GM21723 (cell line): ENCODE data around the gene AP5B1.
A peak's percentile ranks its signal among the peaks of the same experiment; 100 is the strongest.

Experiments
- ATAC-seq: cut with Tn5 transposase; IDR thresholded peaks from one replicate; pipeline ENCODE4 v1.9.1; 2021; ENCODE audit warnings: mild to moderate bottlenecking, moderate library complexity; ENCODE audit not compliant: unreplicated experiment

Gene AP5B1

DNA sequence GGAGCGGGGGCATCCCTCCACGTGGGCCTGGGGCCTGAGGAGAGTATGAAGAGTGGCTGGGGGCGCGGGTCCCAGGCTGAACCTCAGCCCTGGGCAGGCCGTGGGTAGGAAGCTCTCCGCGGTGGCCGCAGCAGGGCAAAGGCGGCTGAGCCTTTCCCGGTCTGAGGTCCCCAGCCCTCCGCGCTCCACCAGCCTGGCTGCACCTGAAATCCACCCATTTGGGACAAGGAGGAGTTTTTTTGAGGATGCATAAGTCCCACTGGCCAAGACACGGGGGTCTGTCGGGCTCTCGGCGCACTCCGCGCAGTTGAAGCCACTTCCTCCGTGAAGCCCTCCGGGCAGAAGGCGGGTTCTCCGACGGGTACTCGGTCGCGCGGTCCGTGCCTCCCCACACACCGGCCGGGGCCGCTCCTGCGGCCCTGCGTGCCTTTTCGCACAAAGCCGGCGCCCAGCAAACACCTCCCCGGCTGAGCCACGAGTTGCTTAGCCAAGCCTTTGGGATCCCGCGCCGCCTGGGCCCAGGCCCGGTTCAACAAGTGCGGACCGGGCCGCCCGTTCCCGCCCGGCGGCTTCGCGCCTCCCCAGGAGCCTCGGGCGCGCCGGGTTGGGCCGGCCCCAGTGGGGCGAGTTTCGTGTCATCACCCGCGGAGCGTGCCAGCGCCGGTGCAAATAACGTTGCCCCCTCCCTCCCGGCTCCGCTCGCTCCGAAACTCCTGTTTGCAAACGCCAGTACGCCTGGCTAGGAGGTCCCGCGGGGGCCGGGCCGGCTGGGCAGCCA, 5.4 kb upstream of the AP5B1 start:
- no peak for ATAC-seq

DNA sequence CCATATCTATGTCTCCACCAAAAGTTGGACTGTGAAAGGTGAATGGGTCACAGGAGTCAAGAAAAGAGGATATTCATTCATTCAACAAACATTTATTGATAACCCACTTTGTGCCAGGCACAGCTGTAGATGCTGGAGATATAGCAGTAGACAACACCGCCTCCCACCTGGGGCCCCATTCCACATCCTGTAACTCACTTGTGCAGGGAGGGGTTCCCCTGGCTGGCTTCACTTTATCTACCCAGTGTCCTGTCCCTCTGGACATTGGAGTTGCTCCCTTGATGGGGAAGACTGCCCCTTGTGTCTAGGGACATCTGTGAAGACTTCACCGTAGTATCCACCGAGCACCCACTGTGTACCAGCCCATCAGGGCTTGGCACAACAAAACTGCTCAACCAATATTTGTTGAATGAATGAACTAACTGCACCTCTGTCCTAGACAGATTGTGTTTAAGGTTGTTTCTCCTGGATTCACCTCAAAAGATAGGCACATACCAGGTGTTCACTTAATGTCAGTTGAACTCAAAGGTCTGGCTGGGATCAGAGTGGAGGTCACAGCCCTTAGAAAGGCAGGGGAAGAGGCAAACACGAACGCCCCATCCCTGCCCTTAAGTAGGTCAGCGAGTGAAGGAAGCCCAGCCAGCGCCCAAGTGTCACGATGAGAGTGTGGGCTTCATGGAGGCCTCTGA, 4.7 kb upstream of the AP5B1 start:
- no peak for ATAC-seq

DNA sequence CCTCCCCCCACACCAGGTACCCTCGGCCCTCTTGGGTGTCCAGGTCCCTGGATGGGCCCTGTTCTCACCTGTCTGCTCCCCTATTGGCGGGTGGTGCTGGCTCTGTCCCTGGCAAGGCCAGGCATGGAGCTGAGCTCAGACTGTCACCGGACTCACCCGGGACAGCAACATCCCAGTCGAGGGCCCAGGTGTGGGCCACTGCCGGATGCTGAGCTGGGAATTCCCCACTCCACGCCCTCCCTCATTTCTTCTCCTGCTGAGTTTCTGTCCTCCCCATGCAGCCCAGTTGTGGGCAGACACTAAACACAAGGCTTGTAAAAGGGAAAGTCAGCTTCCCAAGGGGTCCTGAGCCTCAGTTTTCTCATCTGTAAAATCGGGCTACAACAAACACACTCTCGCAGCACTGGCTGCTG, 2.0 kb upstream of the AP5B1 start:
- no peak for ATAC-seq

DNA sequence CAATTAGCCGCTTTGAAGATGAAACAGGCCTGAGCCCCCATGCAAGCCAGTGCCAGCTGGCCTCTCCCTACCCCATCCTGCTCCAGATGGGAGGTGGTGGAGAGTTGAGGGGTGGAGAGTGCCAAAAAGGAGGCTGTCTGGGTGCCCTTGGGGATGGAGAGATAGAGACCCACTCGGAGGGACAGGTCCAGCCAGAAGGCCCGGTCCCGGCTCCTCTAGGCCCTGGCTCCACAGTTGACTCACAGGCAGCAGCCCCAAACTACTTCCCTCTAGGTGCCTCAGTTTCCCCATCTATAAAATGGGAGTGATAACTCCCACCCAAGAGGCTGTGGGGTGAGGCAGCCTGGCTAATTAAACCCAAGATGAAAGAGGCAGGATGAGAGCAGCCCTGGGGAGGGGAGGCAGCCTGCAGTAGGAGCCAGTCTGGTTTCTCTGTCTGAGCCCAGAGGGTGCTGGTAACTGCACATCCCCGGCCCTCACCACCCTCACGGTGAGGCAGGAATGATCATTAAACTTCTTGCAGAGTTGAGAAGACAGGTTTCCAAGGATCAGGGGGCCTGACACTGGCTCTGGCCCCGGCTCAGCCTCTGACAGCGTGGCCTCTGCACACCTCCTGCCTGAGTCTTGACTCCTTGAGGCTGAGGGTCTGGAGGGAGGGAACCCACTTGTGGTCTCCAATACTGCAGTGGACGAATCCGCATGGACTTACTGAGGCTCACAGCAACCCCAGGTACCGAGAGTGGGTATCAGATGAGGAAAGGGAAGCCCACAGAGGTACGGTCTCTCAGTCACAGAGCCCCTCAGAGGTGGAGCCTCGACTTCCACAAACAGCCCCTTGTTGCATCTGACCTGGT, 1.4 kb upstream of the AP5B1 start:
- no peak for ATAC-seq

DNA sequence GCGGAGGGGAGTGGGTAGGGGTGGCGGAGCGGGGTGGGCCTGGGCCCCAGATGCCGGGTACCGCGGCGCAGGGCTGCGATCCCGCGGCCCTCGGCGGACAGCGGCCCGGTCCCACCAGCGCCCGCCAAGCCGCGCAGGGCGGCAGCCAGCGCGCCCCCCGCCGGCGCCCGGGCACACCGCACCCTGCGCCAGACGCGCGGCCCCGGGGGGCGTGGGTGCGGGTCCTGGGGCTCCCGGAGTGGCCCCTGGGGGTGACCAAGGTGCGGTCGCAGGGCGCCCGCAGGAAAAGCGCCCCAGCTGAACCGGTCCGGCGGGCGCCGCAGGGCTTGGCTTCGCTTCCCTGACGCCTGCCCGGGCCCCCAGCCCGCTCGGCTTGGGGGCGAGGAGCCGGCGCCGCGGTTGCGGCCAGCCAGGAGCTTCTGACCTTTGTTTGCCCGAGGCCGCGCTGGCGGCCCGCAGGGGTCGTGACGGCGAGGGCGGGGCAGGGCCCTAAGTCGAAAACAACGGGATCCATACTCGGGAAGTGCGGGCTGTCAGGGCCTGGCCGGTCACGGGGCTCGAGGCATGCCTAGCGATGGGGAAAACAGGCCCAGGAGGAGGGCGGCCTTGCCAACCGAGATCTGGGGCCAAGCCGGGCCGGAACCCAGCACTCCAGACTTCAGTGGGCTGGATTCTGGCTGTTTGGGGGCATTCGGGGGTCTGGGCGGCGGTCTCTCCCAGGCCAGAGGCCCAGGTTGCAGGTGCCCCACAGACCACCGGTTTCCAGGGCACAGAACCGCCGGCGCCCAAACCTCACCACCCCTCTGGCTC, 581 bp upstream of the AP5B1 start:
- ATAC-seq = peak; percentile 28

DNA sequence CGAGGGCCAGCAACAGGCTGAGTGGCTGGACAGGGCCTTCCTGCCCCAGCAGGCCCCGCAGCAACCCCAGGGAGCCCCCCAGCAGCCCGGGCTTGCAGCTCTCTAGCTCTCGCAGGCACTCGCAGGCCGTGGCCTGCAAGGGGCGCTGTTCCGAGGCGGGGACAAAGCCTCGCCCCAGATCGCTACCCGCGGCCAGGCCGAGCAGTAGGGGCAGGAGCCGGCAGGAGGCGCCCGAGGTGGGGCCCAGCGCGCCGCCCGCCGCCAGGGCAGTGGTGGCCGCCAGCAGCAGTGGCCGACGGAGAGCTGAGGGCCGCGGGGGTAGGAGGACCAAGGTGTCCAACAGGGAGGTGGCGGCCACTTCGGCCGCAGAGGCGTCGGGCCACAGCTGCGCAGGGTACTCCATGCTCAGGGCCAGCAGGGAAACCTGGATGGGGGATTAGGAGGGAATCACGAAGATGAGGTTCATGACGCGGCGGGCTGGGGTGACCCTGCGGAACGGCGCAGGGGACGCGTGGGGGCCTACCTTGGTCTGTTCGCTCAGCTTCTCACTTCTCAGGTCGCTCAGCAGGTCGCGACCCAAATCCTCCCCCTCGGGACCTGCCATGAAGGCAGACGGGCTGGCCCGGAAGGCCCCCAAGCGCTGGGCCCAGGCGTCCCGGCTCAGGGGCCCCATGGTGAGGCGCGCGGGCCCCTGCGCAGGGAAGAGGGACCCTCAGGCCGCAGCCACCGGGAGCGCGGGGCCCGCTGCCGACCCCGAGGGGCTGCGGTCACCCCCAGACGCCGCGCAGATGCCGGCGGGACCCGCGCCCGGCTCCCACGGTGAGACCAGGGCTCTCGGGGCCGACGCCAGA, 632 bp downstream of the AP5B1 start:
- ATAC-seq = peak; percentile 60

DNA sequence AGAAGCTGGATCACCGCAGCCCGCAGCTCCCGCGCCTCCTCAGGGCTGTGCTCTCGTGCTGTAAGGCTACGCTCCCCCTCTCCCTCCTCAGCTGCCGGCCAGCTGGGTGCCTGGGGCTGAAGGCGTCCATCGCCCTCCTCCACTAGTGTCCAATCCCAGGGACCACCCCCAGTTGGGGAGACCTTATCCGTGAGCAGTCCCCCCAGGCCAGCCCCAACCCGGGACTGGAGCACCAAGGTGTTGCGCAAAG, 1.2 kb downstream of the AP5B1 start:
- no peak for ATAC-seq

DNA sequence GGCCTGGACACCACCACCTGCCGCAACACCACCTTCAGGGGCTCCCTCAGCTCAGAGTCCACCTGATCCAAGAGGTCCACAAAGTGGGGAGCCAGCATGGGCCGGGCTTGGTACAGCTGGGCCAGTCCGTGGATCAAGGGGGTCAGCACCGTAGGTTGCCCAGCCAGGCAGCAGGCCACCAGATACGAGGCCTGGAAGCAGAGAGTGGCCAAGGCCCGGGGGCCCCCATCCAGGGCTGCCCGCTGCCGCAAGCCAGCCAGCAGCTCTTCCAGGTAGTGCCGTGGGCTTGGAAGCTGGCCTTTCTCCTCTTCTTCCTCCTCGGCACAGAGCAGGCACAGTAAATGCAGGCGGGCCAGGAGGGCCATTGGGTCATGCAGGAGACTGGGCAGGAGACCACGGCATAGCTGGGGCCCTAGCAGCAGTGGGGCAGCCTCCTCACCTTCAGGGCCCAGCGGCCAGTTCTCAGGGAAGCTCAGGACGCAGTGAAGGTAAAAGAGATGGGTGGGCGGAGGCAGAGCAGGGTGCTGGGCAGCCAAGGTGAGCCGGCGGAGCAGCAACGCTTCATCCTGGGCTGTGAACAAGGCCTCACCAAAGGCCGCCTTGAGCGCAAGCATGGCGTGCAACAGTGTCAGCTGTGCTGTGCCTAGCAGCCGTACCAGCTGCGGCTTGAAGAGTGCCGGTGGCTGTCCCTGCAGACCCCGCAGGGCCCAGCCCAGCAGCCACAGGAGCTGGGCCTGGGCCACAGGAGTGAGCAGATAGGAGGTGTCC, 1.7 kb downstream of the AP5B1 start:
- no peak for ATAC-seq

DNA sequence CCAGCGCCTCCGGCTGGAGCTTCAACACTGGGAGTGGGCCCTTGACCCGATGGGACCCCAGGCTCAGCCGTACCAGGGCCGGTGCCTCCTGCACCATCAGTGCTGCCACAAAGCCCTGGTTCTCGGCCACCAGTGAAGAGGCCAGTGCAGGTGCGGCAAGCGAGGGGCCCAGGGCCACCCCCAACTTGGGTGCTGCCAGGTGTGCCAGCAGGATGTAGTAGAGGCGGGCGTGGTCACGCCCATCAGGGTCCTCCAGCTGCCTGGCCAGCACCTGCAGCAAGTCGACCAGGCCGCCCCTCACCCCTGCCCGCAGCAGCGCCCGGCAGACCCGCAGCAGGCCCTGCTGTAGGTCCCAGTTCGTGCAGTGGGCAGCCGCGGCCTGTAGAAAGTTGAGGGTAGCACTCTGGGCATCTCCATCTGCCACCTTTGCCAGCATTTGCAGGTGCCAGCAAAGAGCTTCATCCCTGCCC, 2.3 kb downstream of the AP5B1 start:
- no peak for ATAC-seq

DNA sequence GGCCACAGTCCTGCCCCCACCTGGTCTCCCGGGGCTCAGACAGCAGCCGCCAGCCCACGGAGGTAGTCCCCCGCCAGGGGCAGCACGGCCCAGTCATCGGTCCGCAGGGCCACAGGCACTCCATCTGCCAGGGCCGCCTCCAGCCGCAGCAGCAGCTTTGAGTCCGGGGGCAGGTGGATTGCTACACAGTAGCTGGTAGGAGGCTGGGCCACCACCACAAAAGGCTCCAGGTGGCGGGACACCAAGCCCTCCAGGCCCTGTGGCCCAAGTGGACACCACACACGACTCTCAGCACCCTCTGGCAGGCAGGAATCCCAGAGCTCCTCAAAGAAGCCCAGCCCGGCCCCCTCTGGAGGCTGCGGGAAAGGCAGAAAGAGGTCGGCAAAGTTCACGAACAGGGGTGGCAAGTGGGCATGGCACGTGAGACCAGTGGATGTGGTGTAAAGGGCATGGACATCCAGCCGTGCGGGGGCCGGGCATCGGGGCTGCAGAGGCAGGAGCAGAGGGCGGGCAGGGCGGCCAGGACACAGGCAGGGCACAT, 2.9 kb downstream of the AP5B1 start:
- no peak for ATAC-seq

DNA sequence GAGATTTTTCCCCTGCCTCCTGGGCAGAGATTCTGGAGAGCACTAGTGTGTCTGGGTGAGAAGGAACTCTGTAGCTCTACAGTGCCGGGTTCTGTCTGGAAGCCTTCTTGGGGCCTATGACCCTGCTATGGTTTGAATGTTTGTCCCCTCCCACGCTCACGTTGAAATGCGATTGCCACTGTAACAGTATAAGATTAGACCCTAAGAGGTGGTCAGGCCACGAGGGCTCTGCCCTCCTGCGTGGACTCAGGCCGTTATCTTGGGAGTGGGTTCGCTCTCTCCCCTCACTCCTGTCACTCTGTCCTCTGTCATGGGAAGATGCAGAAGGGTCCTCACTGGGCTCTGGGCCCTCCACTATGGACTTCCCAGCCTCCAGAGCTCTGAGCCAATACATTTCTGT, 3.5 kb downstream of the AP5B1 start:
- ATAC-seq = no peak

DNA sequence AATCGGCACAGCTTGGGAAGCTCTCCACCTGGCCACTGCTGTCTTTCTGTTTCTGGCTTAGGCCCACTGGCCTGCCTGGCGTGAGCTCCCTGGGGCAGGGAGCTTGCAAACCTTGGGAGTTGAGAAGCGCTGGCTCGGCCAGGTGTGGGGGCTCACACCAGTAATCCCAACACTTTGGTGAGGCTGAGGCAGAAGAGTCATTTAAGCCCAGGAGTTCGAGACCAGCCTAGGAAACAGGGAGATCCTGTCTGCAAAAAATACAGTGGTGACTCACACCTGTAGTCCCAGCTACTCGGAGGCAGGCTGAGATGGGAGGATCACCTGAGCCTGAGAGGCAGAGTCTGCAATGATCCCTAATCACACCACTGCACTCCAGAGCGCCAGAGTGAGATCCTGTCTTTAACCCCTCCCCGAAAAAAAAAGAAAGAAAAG, 4.0 kb downstream of the AP5B1 start:
- no peak for ATAC-seq

DNA sequence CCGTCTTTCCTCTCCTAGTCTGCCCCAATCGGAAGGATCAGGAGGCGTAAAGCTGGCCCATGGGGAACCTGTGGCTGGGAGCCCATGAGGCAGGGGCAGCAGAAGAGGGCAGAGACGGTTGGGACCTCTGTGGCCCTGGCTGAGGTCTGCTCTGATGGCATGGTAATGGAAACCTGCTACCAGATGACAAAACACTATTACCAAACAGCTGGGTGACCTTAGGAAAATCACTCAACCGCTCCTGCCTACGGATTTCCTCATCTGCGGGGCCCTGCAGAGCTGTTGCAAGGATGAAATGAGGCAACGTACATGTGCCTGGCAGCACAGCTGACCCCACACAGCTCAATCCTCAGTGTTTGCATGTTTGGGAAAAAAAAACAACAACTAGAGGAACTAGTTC, 4.6 kb downstream of the AP5B1 start:
- ATAC-seq = no peak

DNA sequence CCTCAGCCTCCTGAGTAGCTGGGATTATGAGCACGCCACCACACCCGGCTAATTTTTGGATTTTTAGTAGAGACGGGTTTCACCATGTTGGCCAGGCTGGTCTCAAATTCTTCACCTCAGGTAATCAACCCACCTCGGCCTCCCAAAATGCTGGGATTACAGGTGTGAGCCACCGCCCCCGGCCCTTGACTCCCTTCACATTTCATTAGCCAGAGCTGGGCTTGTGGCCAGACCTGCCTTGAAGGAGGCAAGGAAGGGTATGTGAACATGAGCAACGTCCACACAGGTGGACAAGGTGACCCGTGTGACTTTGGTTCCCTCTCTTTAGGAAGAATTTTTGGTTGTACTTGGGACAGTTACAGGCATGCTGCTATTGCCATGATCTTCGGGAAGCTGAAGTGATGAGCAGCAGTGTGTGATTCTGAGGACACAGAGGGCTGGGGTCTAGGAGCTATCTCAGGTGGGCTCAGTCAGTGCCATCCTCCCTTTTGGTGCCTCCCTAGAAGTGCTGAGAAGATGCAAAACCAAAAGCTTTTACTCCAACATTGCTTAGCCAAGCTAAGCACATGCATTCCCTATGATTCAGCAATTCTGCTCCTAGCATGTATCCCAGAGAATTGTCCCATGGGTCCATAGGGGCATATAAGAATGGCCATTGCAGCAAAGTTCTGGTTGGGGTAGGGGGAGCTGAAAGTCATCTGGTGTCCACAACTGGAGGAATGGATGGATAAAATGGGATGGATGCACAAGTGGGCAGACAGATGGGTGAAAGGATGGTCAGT, 6.1 kb downstream of the AP5B1 start:
- ATAC-seq = no peak

DNA sequence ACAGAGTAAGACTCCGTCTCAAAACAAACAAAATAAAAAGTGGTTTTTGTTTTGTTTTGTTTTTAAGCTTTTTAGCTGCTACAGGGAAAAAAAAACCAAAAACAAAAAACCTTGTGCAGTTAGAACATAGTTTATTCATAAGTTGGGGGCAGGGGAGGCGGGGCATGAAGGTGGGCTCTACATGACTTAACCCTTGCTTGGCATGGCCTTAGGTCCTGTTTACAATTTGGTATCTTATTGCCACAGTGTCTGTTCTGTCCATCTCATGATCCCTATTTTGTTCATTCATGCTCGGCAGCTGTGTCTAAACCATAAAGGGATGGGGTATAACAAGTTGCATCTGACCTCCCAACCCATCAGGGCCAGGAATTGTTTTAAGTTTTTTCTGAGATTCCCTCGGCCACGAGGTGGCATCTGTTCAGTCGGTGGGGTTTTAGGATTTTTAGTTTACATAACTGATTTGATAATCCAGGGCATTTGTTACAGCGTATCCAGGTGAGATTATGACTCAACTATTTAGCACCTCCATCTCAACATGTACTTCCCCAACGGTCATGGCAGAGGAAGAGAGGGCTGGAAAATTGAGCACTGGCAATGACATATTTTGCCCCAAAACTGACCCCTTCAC, 6.9 kb downstream of the AP5B1 start:
- ATAC-seq = no peak

DNA sequence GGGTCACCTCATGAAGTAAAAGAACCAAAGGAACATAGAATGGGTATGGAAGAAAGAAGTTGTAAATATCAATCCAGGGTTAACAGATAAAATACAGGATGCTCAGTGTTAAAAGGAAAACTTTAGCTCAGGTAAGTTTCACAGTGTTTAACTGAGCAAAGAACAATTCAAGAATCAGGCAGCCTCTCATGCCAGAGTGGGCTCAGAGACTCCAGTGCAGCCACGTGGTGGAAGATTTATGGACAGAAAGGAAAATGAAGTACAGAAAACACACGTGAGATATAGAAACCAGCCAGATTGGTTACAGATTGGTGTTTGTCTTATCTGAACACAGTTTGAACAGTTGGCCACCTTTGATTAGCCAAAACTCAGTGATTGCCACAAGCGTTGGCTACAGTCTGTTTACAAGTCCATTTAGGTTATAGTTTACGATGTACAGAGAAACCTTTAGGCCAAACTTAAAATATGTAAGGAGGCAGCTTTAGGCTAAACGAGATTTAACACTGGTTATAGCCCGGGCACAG, 9.1 kb downstream of the AP5B1 start:
- no peak for ATAC-seq

DNA sequence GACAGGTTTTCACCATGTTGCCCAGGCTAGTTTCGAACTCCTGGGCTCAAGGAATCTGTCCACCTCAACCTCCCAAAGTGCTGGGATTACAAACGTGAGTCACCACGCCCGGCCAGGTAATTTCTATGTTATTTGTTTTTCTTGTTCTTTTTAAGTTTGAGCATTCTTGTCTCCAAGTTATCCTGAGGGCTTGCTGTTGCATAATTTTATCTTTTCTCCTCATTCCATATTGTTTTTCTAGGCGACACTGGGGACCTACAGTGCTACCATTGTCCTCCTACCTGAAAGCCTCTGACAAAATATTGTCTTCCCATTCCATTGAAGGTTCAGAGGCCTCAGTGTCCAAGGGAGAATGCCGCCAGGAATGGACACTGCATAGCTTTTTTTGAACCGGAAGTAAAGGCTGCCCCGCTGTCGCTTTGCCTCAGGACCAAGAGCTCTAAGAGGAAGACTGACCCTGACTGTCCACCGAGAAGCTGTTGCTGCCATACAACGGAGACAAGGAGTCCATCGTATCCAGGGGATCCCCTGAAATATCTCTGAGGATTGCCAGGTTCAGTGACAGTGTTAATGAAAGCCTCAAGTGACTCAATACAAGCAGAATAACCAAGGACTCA, 9.7 kb downstream of the AP5B1 start:
- ATAC-seq = no peak
